Right lobe of liver (tissue), 6 donors: ENCODE data around the gene CX3CL1. TPM values are rescaled to one million over a fixed set of nuclear protein-coding genes. Genes with fewer than 3 reads are reported as not detected.
A peak's percentile ranks its signal among the peaks of the same experiment; 100 is the strongest.

ENCODE experiments used
- ATAC-seq, 4 donors: fragments of 200-7000 bp; cut with Tn5 transposase; one replicate each; pipeline ENCODE4 v1.9.1; 2020; ENCODE audit warnings: mild to moderate bottlenecking in 4 of 4, moderate library complexity in 4 of 4
- DNase-seq, 3 donors: peaks; one replicate each; pipeline ENCODE4 v3.0.0-alpha.2; 2020
- H3K27ac ChIP-seq, 3 donors: fragments of 200-600 bp; one replicate each; pipeline ENCODE4 v1.8.0; 2022
- H3K27me3 ChIP-seq, 2 donors: fragments of 200-600 bp; one replicate each; pipeline ENCODE4 v1.8.0; 2022
- H3K36me3 ChIP-seq, 4 donors: fragments of 200-600 bp; sonication (generic) in 1 of 4; one replicate each; pipeline versions ENCODE4 v1.5.1 to v1.8.0; 2017 to 2022; ENCODE audit warnings: control low read depth in 1 of 4
- H3K4me1 ChIP-seq, 4 donors: fragments of 200-600 bp; sonication (generic) in 1 of 4; one replicate each; pipeline versions ENCODE4 v1.5.1 to v1.8.0; 2017 to 2022; ENCODE audit warnings: control low read depth in 1 of 4
- H3K4me3 ChIP-seq, 3 donors: fragments of 200-600 bp; one replicate each; pipeline ENCODE4 v1.8.0; 2022
- H3K9me3 ChIP-seq, 4 donors: fragments of 200-600 bp; sonication (generic) in 1 of 4; one replicate each; pipeline versions ENCODE4 v1.5.1 to v1.8.0; 2017 to 2022; ENCODE audit warnings: control low read depth in 1 of 4
- CTCF ChIP-seq, 4 donors: fragments of 200-600 bp in 3 of 4; fragments of 450-650 bp in 1 of 4; IDR thresholded peaks; one replicate each; pipeline versions ENCODE4 v1.5.1 to v1.8.0; 2016 to 2022; ENCODE audit warnings: antibody characterized with exemption in 4 of 4, mild to moderate bottlenecking in 2 of 4
- POLR2A ChIP-seq: fragments of 450-650 bp; IDR thresholded peaks from one replicate; pipeline ENCODE4 v1.6.1; 2017; ENCODE audit warnings: antibody characterized with exemption, mild to moderate bottlenecking
- WGBS: methylation state at CpG from one replicate; pipeline ENCODE4 v1.1.6; 2018; ENCODE audit warnings: low coverage, low lambda C conversion rate; ENCODE audit not compliant: insufficient coverage; ENCODE audit errors: missing lambda C conversion rate; 5-methylcytosine and 5-hydroxymethylcytosine counted together
- intact Hi-C, 2 donors: fragments of 100-400 bp; cut with DNase I; formaldehyde crosslinking; loops; one replicate each; pipeline versions ENCODE4 v1.11.2 to v1.14.1; 2022
- total RNA-seq, 6 experiments: library from RNA; depleted of rRNA in 2 of 6; stranded (reverse); fragments of >200 nt in 2 of 6; fragmentation: NEBNext Ultra II Directional in 3 of 6; extraction: Animal tissue kit (Norgen Biotek cat#: 25700) in 3 of 6; gene quantifications; one replicate each; pipeline versions ENCODE4 v1.1.0 to v1.2.4, GENCODE V29; 2016 to 2023
- donor health status: DM: no; HTN: yes; CAD: no.
- donor health status: DM: no; HTN: no; CAD: no.
- donor health status: DM: no; HTN: no; CAD: no.
- donor health status: DM: no; HTN: yes; CAD: no.
- donor health status: DM: no; HTN: yes; CAD: no.

Gene CX3CL1
- total RNA-seq, 6 experiments from 2014 or later = 3.3 to 20.5 (median 9.8) TPM

DNA sequence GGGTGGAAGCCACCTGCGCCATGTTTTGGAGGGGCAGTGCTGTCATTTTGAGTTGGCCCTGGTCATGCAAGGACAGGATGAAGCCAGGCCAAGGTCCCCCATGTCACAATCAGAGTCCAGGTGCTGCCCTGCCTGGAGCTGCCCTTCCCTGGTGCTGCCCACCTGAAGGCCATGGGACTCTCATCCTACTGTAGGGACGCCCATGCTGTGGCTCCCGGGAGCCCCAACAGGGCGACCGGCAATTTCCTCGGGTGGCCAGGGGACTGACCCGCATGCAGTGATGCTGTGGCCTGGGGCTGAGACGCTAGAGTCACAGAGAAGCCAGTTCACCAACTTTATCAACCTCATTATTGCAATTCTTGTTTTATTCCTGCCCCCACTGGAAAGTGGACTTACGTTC lies 40.3 kb downstream of the CX3CL1 start:
- Histone ChIP-seq H3K4me1 (peaks cover 0 to 8% (median 3%) of the 10 kb centered on the region in 4 donors), H3K9me3 (no peaks in the 10 kb centered on the region), H3K36me3 (no peaks in the 10 kb centered on the region), H3K27ac (no peak overlapping the region), H3K4me3 (no peak overlapping the region), H3K27me3 (no peaks in the 10 kb centered on the region)
- intact Hi-C loops = no loop called here
- TF ChIP-seq CTCF (IDR thresholded peaks at IDR 0.05) (no peak), POLR2A (no peak)
- DNase-seq (no peak), ATAC-seq (no peak)
- no CpG with 5 or more reads among the region's 9 CpGs for WGBS

DNA sequence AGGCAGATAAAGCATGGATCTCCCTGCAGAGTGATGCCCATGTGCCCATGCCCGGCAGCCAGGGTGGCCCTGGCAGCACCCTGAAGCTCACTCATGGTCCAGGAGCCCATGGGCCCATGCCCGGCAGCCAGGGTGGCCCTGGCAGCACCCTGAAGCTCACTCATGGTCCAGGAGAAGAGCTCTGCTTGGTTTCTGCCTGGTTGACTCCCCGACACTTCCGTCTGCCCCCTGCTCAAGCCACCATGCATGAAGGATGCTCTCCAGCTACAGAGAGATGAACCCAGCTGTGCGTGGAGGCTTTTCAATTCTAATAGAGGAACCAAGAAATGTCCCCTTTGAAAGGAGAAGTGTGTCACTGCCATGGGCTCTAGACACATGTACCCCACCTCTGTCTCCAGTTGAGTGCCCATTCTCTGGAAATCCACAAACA lies 41.0 kb downstream of the CX3CL1 start:
- TF ChIP-seq CTCF (IDR thresholded peaks at IDR 0.05) (no peak), POLR2A (no peak)
- H3K4me3 ChIP-seq = no peak overlapping the region
- 67% methylated on average over 1 of the region's 5 CpGs for WGBS
- no peak for ATAC-seq
- H3K27ac ChIP-seq = no peak overlapping the region
- peaks cover 0 to 13% (median 5%) of the 10 kb centered on the region in 4 donors for H3K4me1 ChIP-seq
- H3K36me3 ChIP-seq = no peaks in the 10 kb centered on the region
- H3K9me3 ChIP-seq = no peaks in the 10 kb centered on the region
- intact Hi-C loops = no loop called here
- DNase-seq = no peak
- no peaks in the 10 kb centered on the region for H3K27me3 ChIP-seq

GRCh38 chr16:57413733-57414132 lies 41.4 kb downstream of the CX3CL1 start:
- no peaks in the 10 kb centered on the region for H3K27me3 ChIP-seq
- H3K4me3 ChIP-seq = no peak overlapping the region
- no peaks in the 10 kb centered on the region for H3K9me3 ChIP-seq
- H3K27ac ChIP-seq = no peak overlapping the region
- no peak for TF ChIP-seq POLR2A
- TF ChIP-seq CTCF (IDR thresholded peaks at IDR 0.05) = no peak
- no peak for ATAC-seq
- H3K4me1 ChIP-seq = peaks cover 0 to 17% (median 8%) of the 10 kb centered on the region in 4 donors
- no peak for DNase-seq
- intact Hi-C loops = loop anchor here in 1 of 2 donors (2.0 kb wide), 1 partner anchor 113 kb away; no protein-coding TSS in a partner anchor
- H3K36me3 ChIP-seq = no peaks in the 10 kb centered on the region
- WGBS = 44% methylated on average over 5 of the region's 7 CpGs

GRCh38 chr16:57416084-57416483 lies 43.8 kb downstream of the CX3CL1 start:
- Histone ChIP-seq H3K27ac (no peak overlapping the region), H3K27me3 (no peaks in the 10 kb centered on the region), H3K4me3 (no peak overlapping the region), H3K4me1 (peaks cover 0 to 21% (median 8%) of the 10 kb centered on the region in 4 donors), H3K9me3 (no peaks in the 10 kb centered on the region), H3K36me3 (no peaks in the 10 kb centered on the region)
- ATAC-seq (no peak), DNase-seq (peak in 1 of 3 donors; percentile 54)
- intact Hi-C loops = loop anchor here in 1 of 2 donors (5.0 kb wide), 1 partner anchor 114 kb away; no protein-coding TSS in a partner anchor
- WGBS = no CpG with 5 or more reads among the region's 16 CpGs
- TF ChIP-seq CTCF (IDR thresholded peaks at IDR 0.05) (no peak), POLR2A (no peak)

DNA sequence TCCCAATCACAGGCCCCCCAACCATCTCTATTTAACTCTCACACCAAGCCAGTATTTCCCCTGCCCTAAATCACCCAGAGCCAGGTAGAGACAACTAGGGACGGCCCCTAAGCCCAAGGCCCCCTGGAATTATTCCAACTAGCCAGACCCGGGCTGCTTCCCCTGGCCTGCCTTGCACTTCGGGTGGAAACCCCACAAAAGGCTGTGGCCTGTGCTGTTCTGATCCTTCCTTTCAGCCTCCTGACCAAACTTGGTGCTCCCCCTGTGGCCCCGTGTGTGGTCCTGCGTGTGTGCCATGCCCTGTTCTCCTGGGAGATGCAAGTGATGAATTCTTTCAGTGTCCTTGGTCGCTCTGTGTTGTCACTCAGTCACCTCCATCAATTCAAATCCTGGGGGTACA lies 47.2 kb downstream of the CX3CL1 start:
- Histone ChIP-seq H3K27me3 (no peaks in the 10 kb centered on the region), H3K4me1 (peaks cover 0 to 21% (median 8%) of the 10 kb centered on the region in 4 donors), H3K27ac (peak overlapping the region in 1 of 3 donors; percentile 77), H3K4me3 (no peak overlapping the region), H3K36me3 (no peaks in the 10 kb centered on the region), H3K9me3 (no peaks in the 10 kb centered on the region)
- intact Hi-C loops = loop anchor here in 1 of 2 donors (5.0 kb wide), 1 partner anchor 117 kb away; no protein-coding TSS in a partner anchor
- 69% methylated on average over 2 of the region's 6 CpGs for WGBS
- no peak for TF ChIP-seq CTCF (IDR thresholded peaks at IDR 0.05)
- TF ChIP-seq POLR2A = no peak
- ATAC-seq (no peak), DNase-seq (no peak)
